ENCODE results near the gene NOTCH3. TPM values are rescaled to one million over a fixed set of nuclear protein-coding genes. Genes with fewer than 3 reads are reported as not detected.

Gene NOTCH3
- total RNA-seq, 6 experiments from 2014 or later, result 3.4 to 18.0 (median 13.1) TPM

GRCh38 chr19:15173746-15174404, 26.9 kb downstream of the NOTCH3 start:
- Mint-ChIP-seq H3K36me3 (ENCODE audit: low read depth) (peaks cover 5% of the 10 kb centered on the region; the same call in 1 of the 2 replicates), H3K4me1 (ENCODE audit: low read depth) (peaks cover 7% of the 10 kb centered on the region), H3K4me3 (no peak overlapping the region), H3K9me3 (no peaks in the 10 kb centered on the region), H3K27me3 (ENCODE audit: insufficient read depth) (no peaks in the 10 kb centered on the region; the same call in 1 of the 2 replicates), H3K27ac (no peak overlapping the region)
- DNase-seq, result peak; percentile 20
- peak; percentile 60 for TF ChIP-seq CTCF (IDR thresholded peaks at IDR 0.05)

DNA sequence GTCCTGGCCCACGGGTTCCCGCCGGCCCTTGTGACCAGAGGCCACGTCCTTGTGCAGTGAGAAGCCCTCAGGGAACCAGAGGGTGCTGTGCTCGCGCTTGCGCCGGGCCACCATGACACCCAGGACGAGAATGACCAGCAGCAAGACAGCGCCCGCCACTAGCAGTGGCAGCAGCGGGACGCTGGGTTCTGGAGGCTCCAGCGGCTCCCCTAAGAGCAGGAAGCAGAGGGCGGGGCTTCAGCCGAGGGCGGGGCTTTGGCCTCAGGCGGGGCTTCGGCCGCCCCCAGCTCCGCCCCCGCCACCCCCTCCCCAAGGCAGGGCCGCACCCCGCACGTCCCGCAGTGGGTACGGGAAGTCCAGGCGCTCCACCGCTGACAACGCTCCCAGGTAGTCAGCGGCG, 30.4 kb downstream of the NOTCH3 start:
- DNase-seq, result no peak
- H3K4me3 Mint-ChIP-seq, result no peak overlapping the region
- no peaks in the 10 kb centered on the region for H3K4me1 Mint-ChIP-seq (ENCODE audit: low read depth)
- H3K36me3 Mint-ChIP-seq (ENCODE audit: low read depth), result peaks cover 11% of the 10 kb centered on the region; the same call in 1 of the 2 replicates
- TF ChIP-seq CTCF (IDR thresholded peaks at IDR 0.05), result no peak
- H3K9me3 Mint-ChIP-seq, result peaks cover 15% of the 10 kb centered on the region
- no peaks in the 10 kb centered on the region; the same call in 1 of the 2 replicates for H3K27me3 Mint-ChIP-seq (ENCODE audit: insufficient read depth)
- no peak overlapping the region for H3K27ac Mint-ChIP-seq

GRCh38 chr19:15169541-15170285, 31.1 kb downstream of the NOTCH3 start:
- no peaks in the 10 kb centered on the region; the same call in 1 of the 2 replicates for H3K27me3 Mint-ChIP-seq (ENCODE audit: insufficient read depth)

DNA sequence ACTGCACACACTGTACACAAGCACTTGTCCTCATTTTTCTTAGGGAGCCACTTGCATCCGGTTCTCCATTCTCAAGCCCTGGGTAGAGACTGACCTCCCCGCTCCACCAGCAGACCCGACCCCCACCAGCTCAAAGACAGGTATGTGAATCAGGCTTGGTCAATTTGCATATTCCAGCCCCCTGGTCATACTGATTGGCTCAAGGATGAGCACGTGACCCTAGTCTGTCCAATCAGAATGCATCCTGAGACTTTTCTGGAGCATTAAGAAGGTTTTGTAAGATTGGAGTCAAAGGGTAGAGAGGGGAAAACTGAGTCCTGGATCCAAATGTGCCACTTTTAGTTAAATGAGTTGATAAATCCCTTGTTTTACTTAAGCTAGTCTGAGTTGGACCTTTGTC, 34.1 kb downstream of the NOTCH3 start:
- peaks cover 12% of the 10 kb centered on the region; the same call in 1 of the 2 replicates for H3K36me3 Mint-ChIP-seq (ENCODE audit: low read depth)
- H3K9me3 Mint-ChIP-seq, result peaks cover 21% of the 10 kb centered on the region
- H3K4me3 Mint-ChIP-seq, result no peak overlapping the region
- no peaks in the 10 kb centered on the region; the same call in 1 of the 2 replicates for H3K27me3 Mint-ChIP-seq (ENCODE audit: insufficient read depth)
- H3K4me1 Mint-ChIP-seq (ENCODE audit: low read depth), result no peaks in the 10 kb centered on the region
- TF ChIP-seq CTCF (IDR thresholded peaks at IDR 0.05), result no peak
- DNase-seq, result no peak
- H3K27ac Mint-ChIP-seq, result no peak overlapping the region

More at GRCh38 chr19:15169541-15170285, 31.1 kb downstream of the NOTCH3 start:
- Mint-ChIP-seq H3K27ac (no peak overlapping the region), H3K9me3 (peaks cover 21% of the 10 kb centered on the region), H3K4me3 (no peak overlapping the region), H3K4me1 (ENCODE audit: low read depth) (no peaks in the 10 kb centered on the region), H3K36me3 (ENCODE audit: low read depth) (peaks cover 17% of the 10 kb centered on the region; the same call in 1 of the 2 replicates)
- no peak for DNase-seq
- TF ChIP-seq CTCF (IDR thresholded peaks at IDR 0.05), result no peak

DNA sequence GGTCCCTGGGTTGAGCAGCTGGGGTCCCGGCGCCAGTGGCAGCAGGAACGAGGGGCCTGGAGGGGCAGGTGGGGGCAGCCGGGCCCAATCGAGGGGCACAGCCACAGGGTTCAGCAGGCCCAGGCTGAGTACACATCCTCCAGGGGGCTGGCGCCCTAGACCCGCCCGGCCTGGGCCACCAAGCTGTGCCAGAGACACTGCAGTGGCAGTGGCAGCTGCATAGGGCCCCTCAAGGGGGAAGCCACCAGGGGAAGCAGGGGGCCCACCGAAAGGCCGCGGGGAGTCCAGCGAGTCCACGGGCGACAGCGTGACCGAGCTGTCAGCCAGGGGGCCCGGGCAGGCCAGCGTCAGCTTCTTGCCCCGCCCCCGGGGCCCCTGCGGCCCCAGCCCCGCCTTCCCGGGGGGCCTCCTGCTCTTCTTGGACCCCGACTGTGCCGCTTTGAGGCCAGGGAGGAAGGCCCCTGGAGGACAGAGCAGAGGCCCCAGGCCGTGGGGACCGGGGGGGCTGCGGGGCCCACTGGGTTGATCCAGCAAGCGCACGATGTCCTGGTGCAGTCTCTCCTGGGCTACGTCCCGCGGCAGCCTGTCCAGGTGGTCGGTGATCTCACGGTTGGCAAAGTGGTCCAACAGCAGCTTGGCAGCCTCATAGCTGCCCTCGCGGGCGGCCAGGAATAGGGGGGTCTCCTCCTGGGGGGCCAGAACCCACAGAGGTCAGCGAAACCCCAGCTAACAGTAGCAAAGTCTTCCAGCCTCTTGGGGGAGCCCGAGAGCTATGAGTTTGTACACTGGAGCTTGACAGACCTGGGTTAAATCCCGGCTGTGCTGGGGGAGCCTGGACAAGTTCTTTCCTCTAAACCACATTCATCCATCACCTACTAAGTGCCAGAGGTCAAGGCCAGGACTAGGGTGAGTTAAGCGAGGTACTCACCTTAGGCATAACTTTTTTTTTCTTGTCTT, 39.5 kb downstream of the NOTCH3 start:
- Mint-ChIP-seq H3K27ac (no peak overlapping the region), H3K4me1 (ENCODE audit: low read depth) (no peaks in the 10 kb centered on the region), H3K4me3 (no peak overlapping the region), H3K27me3 (ENCODE audit: insufficient read depth) (no peaks in the 10 kb centered on the region; the same call in none of the 2 replicates), H3K36me3 (ENCODE audit: low read depth) (peaks cover 11% of the 10 kb centered on the region), H3K9me3 (peaks cover 25% of the 10 kb centered on the region)
- TF ChIP-seq CTCF (IDR thresholded peaks at IDR 0.05), result peak; percentile 74
- DNase-seq, result no peak

Measured in HFFc6 (cell line).